Measurements from ENCODE around the gene EID2B. TPM values are rescaled to one million over a fixed set of nuclear protein-coding genes. Genes with fewer than 3 reads are reported as not detected.

Gene EID2B
- total and polyA plus RNA-seq, 9 of the 15 experiments (the other 6 are each of a cell fraction or from before 2014, with no cell fraction given) = 2.8 to 8.8 (median 4.8) TPM

DNA sequence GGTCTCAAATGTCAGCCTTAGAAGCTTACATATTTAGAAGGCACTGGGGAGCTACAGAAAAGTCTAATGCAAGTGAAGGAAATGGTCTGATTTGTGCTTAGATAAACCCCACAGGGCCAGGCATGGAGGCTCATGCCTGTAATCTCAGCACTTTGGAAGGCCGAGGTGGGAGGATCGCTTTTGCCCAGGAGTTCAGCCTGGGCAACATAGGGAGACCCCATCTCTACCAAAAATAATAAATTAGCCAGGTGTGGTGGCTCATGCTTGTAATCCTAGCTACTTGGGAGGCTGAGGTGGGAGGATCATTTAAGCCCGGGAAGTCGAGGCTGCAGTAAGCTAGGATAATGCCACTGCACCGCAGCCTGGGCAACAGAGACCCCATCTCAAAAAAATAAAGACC is 36.6 kb downstream of the EID2B start (continued):
- TF ChIP-seq SRSF7 (optimal IDR thresholded peaks at IDR 0.05; ENCODE audit: low read depth, low read length) (no peak), RBM39 (optimal IDR thresholded peaks at IDR 0.05; ENCODE audit: low read depth, low read length) (no peak), ZNF217 (CRISPR knock-in tag; IDR thresholded peaks at IDR 0.05) (no peak)

DNA sequence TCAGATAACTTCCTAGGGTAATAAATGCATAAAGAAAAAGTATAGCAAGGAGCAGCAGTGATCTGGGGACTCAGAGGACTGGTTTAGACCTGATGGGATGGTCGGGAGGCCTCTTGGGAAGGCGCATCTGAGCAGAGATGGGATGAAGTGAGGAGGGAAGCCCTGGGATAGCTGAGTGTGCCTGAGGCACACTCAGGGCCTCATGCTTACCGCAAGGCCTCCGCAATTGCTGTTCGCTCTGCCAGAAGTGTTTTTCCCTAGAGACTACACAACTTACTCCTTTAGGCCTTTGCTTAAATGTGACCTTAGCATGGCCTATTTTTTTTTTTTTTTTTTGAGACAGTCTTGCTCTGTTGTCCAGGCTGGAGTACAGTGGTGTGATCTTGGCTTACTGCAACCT is 38.0 kb downstream of the EID2B start:
- no peak overlapping the region; a peak in 1 of 4 replicates for H3K9ac ChIP-seq (ENCODE audit: insufficient read depth in 1 of 2, low read depth in 2 of 2, low read length in 2 of 2)
- in situ Hi-C loops (cut with MboI) = no loop called here
- FAIRE-seq = no peak
- no peak for DNase-seq (ENCODE audit: extremely low read depth in 1 of 4, low spot score in 3 of 4)
- H3K36me3 ChIP-seq (ENCODE audit: control insufficient read depth, insufficient read depth, low read length) = peaks cover 23% of the 10 kb centered on the region; the same call in 2 of the 3 replicates
- no TSS peak for BruUV-seq (replicated peaks)
- TF ChIP-seq TAF7 (tag; IDR thresholded peaks at IDR 0.05) (no peak), ARHGAP35 (IDR thresholded peaks at IDR 0.05; ENCODE audit: partially characterized antibody) (no peak), ELF1 (tag; IDR thresholded peaks at IDR 0.05) (no peak), ARID2 (IDR thresholded peaks at IDR 0.05) (no peak), KLF16 (IDR thresholded peaks at IDR 0.05) (no peak), NFXL1 (CRISPR knock-in tag; IDR thresholded peaks at IDR 0.05) (no peak), ZBTB17 (CRISPR knock-in tag; IDR thresholded peaks at IDR 0.05) (no peak), ZNF174 (CRISPR knock-in tag; IDR thresholded peaks at IDR 0.05) (no peak), FOXP1 (CRISPR knock-in tag; IDR thresholded peaks at IDR 0.05) (no peak), RBBP5 (IDR thresholded peaks at IDR 0.05; ENCODE audit: borderline replicate concordance, insufficient read depth, low read length, poor library complexity, severe bottlenecking) (no peak)
- TF ChIP-seq, protein P1, sequence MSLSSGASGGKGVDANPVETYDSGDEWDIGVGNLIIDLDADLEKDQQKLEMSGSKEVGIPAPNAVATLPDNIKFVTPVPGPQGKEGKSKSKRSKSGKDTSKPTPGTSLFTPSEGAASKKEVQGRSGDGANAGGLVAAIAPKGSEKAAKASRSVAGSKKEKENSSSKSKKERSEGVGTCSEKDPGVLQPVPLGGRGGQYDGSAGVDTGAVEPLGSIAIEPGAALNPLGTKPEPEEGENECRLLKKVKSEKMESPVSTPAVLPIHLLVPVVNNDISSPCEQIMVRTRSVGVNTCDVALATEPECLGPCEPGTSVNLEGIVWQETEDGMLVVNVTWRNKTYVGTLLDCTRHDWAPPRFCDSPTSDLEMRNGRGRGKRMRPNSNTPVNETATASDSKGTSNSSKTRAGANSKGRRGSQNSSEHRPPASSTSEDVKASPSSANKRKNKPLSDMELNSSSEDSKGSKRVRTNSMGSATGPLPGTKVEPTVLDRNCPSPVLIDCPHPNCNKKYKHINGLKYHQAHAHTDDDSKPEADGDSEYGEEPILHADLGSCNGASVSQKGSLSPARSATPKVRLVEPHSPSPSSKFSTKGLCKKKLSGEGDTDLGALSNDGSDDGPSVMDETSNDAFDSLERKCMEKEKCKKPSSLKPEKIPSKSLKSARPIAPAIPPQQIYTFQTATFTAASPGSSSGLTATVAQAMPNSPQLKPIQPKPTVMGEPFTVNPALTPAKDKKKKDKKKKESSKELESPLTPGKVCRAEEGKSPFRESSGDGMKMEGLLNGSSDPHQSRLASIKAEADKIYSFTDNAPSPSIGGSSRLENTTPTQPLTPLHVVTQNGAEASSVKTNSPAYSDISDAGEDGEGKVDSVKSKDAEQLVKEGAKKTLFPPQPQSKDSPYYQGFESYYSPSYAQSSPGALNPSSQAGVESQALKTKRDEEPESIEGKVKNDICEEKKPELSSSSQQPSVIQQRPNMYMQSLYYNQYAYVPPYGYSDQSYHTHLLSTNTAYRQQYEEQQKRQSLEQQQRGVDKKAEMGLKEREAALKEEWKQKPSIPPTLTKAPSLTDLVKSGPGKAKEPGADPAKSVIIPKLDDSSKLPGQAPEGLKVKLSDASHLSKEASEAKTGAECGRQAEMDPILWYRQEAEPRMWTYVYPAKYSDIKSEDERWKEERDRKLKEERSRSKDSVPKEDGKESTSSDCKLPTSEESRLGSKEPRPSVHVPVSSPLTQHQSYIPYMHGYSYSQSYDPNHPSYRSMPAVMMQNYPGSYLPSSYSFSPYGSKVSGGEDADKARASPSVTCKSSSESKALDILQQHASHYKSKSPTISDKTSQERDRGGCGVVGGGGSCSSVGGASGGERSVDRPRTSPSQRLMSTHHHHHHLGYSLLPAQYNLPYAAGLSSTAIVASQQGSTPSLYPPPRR (CRISPR knock-in tag; IDR thresholded peaks at IDR 0.05; ENCODE audit: borderline replicate concordance) = no peak
- H3K9me3 ChIP-seq (replicated peaks; ENCODE audit: control insufficient read depth, insufficient read depth, low read depth, low read length) = no peaks in the 10 kb centered on the region
- CTCF ChIA-PET (ENCODE audit: low intra/inter-chr PET ratio) = no interaction called here
- POLR2A ChIA-PET = no interaction called here
- 78% methylated on average over 4 of the region's 5 CpGs for WGBS (ENCODE audit: insufficient coverage, low coverage, missing lambda C conversion rate)
- no peak for ATAC-seq
- H2AFZ ChIP-seq (ENCODE audit: low read depth, low read length) = no peak overlapping the region
- no peaks in the 10 kb centered on the region for H3K79me2 ChIP-seq (ENCODE audit: control insufficient read depth, insufficient read depth, low read length)
- no peak overlapping the region for H3K27ac ChIP-seq (ENCODE audit: extremely low read depth, low read depth, low read length)
- no peak overlapping the region for H3K4me3 ChIP-seq
- H3K4me1 ChIP-seq (replicated peaks in 1 of 2; ENCODE audit: control insufficient read depth in 2 of 2, insufficient read depth in 2 of 2, low read length in 2 of 2) = peaks cover 6 to 20% of the 10 kb centered on the region in 2 experiments; a peak in 4 of 5 replicates
- H3K9me1 ChIP-seq (ENCODE audit: control insufficient read depth, insufficient read depth, low read length) = no peaks in the 10 kb centered on the region
- intact Hi-C loops (cut with micrococcal nuclease) = loop anchor here (5.0 kb wide), 1 partner anchor 178 kb away; no protein-coding TSS in a partner anchor
- no peaks in the 10 kb centered on the region for H4K20me1 ChIP-seq (replicated peaks; ENCODE audit: control insufficient read depth, insufficient read depth, low read length)
- H3K27me3 ChIP-seq (ENCODE audit: control insufficient read depth in 2 of 2, insufficient read depth in 2 of 2, low read length in 2 of 2) = no peaks in the 10 kb centered on the region
- H3K4me2 ChIP-seq (ENCODE audit: insufficient read depth, low read length) = no peak overlapping the region
